ENCODE data around the gene CELSR2.
"Not testable (repeated sequence)": the region's sequence is repeated elsewhere in the genome, so short reads cannot be mapped to it uniquely, and the experiment has no call there.

Gene CELSR2

DNA sequence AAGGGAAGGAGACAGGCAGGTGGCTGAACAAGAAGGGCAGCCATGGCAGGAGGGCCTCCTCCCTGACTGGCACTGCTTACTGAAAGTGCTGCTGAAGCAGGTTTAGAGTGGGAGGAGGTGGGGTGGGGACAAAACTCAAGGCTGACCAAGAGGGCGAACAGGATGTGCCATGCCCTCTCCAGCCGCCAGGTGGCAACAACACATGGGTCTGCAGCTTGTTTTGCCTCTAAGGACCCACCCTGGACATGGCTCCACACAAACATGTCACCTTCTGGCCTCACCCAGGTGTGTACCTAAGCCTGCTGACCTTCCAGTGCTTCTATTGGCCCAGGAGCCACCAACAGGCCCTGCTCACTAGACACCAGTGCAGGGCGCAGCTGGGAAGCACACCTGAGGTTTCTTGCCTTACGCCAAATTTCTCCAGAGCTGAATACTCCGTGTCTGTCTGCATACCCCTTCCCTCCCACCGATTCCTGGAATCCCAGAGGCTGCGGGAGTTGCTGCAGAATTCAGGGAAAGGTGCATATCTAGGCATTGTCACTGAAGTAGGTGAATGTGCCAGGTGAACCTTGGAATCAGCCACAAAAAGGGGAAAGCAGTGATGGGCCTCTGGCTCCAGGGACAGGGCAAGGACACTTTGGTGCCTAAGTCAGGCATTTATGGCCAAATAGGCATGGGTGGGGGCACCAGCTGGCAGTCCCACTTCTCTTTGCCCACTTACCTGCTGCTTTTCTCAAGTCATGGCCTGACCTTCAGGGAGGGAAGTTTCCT is 28.3 kb downstream of the CELSR2 start:
- peak; percentile 41 for DNase-seq (ENCODE audit: low read depth)

DNA sequence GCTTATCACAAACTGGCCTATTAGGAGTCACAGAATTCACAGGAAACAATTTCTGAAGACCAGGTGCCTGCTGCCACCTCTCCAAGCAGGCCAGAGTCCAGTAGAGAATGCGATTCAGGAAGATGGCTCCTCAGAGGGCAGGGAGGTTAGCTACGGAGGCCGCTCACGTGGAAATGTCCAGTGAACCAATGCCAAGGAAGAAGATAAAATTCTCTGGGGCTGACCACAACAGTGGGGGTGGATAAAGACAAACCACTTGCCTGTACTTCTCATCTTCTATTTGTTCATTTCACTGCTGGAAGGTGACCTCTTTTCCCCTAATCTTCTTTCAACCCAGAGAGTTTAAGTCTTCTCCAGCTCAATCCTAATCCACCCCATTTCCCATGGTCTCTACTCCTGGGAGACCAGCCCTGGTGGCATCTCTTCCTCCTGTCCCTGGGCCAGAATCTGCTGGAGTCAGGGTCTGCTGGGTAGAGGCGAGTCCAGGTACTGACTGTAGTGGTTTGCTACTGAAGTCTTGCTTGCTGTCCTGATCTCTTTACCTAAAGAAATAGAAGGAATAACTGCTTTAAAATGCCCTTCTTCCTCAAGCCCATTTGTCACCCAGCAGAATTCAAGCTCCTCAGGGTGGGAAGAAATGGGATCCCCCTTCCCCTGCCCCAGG is 30.4 kb downstream of the CELSR2 start:
- no peak for DNase-seq (ENCODE audit: low read depth)

DNA sequence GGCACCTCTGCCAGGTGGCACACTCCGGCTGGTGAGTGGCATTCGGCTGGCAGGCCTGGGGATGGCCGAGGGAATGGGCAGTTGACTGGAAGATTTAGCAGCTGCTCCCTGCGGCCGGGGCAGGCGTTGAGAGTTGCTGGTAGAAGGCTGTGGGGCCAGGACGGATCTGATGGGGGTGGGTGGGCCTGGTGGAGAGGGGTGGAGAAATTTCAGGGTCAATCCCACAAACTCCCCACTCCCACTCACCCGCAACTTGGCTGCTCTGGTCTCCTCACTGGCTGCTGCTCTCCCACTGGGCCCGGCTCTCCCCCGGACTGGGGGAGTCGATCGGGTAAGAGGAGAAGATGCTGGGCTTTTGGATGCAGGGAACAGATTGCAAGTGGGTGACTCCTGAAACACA is 31.5 kb downstream of the CELSR2 start:
- no peak for DNase-seq (ENCODE audit: low read depth)

DNA sequence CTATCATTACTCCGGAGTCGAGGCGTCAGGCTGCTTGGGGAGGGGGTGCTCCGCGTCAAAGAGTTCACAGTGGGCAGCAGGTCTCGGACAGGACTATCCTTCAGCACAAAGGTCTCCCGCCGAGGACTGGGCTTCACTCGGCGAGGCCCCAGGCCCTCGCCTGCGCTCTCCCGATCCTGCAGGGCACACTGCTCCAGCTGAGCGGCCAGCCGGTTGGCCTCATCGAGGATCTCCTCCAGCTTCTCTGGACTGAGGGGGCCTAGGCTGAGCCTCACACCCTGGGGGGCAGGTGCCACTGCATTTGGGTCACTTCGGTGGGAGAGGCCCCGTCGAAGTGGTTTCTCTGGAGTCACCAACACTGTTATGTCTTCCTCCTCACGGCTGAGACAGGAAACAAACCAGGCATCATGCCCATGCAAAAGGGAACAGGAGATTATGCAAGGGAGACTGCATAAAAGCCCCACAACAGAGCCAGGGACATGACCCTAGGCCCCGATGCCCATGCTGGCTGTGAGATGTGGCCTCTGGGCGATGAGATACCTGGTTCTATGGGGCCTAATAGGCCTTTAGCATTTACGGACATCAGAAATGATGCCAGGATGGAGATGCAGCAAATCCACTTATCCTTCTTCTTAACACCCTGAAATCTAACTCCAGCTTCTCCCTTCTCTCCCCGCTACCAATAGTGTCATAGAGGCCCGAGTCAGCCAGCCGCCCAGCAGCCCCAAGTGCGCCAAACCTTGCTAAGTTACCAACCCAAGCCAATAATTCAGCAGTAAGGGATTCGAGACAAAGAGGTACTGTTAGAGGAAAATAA is 32.5 kb downstream of the CELSR2 start:
- no peak for DNase-seq (ENCODE audit: low read depth)

DNA sequence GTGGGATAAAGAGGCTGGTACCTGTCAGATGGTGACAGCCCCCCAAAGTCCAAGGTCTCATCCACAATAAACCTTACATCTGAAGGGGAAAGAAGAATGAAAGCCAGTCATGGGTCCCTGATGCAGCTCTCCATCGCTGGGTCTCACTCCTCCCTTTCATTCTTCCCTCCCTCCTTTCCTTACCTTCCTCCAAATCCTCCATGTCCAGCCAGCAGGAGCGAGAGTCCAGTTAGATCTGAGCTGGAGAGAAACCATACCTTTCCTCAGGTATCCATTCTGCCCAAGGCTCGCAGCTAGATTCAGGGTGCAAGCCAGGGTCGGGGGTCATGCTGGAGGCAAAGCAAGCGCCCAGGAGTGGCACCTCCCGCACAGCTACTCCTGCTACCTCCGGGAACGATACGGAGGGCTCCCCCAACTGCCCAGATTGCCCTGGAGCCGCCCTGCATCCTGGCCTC is 33.2 kb downstream of the CELSR2 start:
- DNase-seq (ENCODE audit: low read depth) = no peak

DNA sequence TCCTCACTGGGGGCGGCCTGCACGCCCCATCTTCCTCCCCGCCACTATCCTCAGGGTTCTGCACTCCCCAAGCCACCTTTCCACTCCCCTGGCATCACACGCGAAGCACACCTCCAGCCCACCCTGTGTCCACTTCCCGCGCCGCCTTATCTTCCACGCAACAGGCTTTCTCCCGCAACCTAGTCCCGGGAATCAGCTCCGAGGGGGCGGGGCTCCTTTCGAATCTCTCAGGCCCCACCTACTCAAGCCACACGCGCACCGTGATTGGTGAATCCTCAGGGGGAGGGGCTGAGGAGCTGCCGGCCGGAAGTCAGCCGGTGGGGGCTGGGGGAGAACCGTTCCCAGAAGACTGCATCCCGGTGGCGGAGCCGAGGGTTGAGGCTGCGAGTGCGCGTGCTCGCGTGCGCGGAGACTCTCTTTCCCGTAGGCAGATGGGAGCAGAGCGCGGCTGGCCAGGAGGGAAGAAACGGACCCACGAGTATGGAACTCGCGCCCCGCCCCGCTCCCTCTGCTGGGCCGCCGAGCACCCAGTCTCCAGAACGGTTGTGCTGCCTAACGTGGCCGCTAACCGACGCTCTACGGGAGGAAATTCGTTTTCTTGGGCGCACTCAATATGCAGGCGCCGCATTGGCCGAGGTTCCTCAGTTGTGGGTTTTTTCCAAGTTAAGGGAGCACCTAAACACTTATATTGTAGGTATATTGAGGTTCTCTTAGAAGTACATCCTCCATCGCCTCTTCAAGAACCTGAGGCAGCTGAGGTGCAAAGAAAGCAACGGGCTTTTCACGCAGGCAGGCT is 33.8 kb downstream of the CELSR2 start, which contains the start of gene PSRC1:
PSRC1 (minus strand) TSS at position 194 of the 796 bp plus-strand sequence.
- peak; percentile 88 for DNase-seq (ENCODE audit: low read depth)

DNA sequence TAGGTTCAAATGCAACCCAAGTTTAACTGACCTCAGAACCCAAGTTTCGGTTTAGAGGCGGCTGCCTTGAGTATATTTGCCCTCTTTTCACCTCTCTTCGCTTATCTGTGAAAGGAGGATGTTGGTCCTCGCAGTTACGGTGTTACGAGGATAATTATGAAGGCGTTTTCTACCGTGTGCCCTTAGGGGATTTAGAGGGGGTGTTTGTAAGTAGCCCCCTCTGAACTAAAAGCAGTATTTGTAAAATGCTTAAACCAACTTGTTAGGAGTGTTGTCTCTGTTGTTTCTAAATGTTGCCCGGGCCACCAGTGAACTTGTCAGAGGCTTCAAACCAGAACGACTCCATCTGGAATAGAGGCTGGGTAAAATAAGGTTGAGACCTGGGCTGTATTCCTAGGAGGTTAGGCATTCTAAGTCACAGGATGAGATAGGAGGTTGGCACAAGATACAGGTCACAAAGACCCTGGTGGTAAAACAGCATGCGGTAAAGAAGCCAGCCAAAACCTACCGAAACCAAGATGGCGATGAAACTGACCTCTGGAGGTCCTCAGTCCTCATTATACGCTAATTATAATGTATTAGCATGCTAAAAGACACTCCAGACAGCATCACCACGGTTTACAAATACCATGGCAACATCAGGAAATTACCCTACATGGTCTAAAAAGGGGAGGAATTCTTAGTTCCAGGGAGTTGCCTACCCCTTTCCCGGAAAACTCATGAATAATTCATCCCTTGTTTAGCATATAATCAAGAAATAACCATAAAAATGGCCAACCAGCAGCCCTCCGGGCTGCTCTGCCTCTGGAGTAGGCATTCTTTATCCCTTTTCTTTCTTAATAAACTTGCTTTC is 34.6 kb downstream of the CELSR2 start:
- no peak for DNase-seq (ENCODE audit: low read depth)

DNA sequence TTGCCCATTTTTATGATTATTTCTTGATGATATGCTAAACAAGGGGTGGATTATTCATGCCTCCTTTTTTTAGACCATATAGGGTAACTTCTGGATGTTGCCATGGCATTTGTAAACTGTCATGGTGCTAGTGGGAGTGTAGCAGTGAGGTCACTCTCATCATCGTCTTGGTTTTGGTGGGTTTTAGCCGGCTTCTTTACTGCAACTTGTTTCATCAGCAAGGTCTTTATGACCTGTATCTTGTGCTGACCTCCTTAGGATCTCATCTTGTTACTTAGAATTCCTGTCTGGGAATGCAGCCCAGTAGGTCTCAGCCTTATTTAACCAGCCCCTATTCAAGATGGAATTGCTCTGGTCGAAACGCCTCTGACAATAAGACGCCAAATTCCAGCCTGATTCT is 37.4 kb downstream of the CELSR2 start:
- DNase-seq (ENCODE audit: low read depth) = not testable (repeated sequence)

DNA sequence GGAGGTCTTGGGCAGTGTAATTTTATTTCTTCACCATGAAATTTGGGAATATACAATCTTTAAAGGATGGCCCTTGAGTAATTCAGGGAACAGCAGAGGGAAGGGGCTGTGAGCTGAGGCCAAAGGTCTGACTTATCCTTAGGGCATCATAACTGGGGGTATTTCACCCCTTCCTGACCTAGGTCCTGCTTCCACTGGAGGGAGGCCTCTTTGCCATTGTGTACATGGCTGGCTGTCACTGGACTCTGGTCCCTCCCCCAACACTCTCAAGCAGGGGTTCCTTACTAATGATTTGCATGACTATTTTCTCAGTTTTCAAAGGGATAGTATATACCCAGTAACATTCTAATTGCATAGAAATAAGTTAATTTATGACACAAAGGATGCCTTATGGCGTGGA is 40.8 kb downstream of the CELSR2 start:
- DNase-seq (ENCODE audit: low read depth) = no peak

DNA sequence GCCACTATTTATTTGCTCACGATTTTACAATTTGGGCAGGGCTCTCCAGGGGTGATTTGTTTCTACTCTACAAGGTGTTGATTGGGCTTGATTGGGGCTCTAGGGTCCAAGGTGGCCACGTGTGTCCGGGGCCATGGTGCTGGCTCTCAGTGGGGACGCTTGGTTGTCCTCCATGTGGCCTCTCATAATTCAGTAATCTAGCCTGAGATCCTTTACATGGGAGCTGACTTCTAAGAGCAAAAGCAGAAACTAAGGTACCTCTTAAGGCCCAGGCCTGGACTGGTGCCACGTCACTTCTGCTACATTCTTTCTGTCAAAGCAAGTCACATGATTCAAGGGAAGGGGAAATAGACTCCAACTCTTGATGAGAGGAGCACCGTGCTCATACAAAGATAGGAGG is 41.7 kb downstream of the CELSR2 start:
- no peak for DNase-seq (ENCODE audit: low read depth)

DNA sequence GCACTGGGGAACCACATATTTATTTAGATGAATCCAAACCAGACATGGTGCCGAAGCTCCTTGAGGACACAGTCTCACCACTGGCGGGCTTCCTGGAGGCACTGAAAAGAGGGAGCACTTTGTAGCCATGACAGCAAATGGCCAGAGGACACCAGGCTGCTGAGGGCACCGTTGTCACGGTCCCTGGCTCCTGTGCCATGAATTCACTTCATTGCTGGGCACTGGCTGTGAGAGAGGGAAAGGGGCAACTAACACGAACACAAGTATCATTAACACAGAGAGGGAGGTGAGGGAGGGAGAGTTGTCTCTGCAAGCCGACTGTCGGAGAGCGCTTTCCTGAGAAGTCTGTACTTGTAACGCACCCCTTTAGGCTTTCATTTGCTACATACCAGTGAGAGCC is 43.0 kb downstream of the CELSR2 start:
- DNase-seq (ENCODE audit: low read depth) = no peak

DNA sequence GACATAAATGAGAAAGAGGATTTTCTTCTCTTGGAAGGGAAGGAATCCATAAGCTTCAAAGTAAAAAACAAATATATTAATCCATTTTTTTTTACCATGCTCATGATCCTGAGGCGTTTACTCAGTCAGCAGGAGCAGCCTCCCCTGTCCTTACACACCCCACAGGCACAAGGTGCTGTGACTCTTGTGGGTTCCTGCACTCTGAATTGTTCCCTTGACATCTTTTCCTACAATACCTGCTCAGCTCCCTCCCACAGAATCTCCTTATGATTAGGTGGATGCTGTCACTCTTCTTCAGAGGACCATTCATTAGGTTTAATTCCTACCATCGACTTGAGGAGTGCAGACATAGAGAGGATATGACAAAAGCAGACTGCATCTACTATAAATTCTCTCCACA is 43.7 kb downstream of the CELSR2 start:
- DNase-seq (ENCODE audit: low read depth) = no peak

DNA sequence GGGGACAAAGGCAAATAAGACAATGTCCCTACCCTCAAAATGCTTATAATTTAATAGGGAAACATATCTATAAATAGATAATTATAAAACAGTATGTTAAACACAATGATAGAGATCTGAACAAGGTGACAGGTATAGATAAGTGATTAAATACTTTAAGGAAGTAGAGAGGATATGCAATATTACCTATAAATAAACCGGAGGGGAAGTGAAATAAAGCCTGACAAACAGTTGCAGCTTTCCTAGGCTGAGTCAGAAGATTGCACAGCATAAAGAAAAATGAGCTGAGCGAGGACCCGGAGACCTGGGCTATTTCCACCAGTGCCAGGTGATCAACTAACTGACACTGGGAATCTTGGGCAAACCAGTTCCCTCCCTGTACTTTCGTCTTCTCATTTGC is 45.1 kb downstream of the CELSR2 start:
- DNase-seq (ENCODE audit: low read depth) = no peak

DNA sequence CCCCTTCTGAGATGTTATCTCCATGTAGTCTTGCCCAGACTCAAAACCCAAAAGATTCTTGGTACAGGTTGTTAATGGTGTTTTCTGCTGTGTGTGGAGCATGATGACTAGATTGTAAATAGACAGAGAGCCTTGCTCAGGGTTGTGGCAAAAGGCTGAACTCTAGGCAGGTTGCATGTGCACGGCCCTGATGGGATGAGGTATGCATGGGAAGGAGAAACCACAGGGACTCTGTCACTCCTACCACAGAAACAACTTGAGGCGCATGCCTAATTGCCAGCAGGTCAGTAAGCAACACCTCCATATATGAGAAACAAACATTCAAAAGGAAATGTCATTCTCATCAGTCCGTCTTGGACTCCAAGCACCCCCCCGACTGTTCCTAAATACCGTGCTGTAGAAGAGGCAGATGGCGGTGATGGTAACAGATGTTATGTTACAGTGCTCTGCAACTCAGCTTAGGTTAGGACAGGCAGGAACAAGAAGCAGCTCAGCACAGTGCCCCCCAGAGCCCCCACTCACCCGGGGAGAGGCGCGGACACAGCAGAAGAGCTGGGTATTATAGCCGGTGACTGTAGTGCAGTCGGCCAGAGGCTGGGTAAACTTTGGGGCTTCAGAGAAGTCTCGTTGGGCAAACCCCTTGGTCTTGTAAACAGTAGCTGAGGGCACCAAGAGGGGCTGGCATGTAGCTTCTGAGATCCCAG is 46.5 kb downstream of the CELSR2 start:
- DNase-seq (ENCODE audit: low read depth) = no peak

DNA sequence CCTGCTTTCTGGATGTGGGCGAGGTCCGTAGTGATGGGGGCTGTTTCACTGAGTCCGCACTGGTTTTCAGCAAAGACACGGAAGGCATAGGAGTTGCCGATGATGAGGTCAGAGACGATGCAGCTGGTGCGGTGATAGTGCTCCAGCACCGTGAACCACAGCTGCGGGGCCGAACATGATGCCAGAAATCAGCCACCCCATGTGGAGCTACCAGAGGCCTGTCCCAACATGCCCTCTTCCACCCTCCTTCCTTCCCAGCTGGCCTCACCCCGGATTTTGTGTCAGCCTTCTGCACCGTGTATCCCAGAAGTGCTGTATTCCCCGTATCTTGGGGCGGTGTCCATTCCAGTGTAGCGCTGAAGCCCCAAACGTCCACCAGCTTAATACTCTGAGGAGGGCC is 47.4 kb downstream of the CELSR2 start:
- DNase-seq (ENCODE audit: low read depth) = no peak

DNA sequence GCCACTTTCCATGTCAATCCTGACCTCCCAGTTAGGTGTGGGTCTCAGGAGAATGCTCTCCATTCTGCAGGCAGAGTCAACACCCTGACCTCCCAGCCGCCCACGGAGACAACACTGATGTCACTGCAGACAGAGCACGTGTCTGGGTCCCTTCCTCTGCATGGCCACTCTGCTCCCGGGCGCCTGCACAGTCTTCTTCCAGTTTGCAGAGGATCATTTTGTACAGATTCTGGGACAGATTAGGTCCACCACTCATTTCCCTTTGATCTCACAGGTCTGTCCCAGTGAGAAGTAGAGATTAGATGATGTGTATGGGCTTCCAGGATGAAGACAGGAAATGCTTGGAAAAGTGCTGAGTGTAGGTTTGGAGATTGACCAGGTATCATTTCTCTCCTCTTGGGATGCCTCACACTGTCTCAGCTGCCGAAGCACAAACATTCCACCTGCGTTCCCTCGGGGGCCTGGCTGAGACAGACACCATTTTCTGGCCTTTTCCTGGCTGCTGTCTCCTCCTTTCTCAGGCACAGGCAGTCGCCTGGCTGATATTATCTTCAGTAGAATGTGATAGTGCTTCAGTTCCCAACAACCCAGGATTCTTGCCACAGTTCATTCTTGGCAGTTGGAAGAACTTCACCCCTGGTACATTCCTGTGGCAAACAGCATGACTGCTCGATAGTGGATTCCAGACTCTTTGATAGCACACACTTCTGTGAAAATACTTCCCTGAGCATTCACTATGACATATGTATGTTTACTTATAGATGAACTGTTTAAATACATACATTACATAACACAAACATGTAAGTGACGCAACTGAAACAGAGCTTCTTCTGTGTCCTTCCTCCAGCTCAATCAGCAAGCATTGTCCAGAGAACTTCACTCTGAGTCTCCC is 49.6 kb downstream of the CELSR2 start:
- no peak for DNase-seq (ENCODE audit: low read depth)

DNA sequence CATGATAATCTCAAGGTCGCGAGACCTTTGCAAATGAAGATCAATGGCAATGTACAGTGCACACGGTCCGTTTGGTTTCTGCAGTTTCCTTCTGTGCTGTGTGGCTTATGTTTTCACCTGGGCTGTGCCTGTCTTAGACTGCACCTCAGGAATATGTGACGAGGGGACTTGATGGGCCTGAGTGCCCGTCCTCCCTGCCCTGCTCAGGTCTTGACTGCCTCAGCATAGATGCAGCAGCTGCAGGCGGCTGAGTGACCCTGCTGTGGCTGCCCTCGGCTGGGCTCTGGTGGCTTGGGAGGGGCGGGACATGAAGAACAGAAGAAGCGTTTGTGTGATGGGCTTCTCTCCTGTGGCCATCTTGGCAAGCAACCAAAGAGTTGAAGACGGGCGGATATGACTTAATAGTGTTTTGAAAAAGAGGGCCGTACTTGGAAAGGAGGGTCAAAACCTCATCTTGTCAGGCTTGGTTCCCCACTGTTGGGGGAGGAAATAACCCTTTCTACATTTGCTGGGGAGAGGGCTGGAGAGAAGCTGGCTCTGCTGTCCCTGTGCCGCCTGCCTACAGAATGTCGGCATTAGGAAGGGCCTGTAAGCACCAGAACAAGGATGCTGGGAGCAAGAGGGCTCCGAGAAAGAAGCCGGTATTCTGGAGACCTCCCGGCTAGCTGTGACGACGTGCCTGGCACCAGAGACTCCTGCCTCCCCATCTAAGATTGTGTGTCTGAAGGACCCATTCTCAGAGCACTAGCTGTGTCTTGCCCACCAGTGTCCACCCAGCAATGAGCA is 50.4 kb downstream of the CELSR2 start:
- no peak for DNase-seq (ENCODE audit: low read depth)

DNA sequence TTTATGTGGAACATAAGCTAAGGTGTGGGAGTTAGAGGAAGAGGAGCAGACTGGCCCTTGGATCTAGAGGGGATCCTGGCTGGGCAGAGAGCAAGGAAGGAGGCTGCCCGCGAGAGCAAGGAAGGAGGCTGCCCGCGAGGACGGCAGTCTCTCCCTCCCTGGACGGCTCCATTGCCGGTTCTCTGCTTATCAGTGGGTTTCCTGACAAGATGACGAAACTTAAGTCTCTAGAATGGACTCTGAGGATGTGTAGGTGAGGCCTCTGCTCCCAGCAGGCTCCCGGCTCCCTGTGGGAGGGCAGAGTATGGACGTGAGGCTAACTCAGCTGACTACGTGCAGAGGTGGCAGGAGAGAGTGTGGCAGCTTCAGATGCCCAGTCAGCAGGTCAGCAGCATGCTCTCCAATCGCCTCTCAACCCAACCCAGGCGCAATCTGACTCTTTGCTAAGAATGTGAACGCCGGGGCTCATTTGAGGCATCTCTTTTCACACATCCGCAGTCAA is 51.4 kb downstream of the CELSR2 start:
- no peak for DNase-seq (ENCODE audit: low read depth)
